Measurements from ENCODE around the gene PARD6G. TPM values are rescaled to one million over a fixed set of nuclear protein-coding genes. Genes with fewer than 3 reads are reported as not detected.

The PARD6G gene
- total RNA-seq, 1 experiment from 2014 or later, result not detected

- H2AFZ ChIP-seq (ENCODE audit: low read length), result no peak overlapping the region
- no peaks in the 10 kb centered on the region for H4K20me1 ChIP-seq (ENCODE audit: insufficient read depth, low read depth, low read length)
- H3K79me2 ChIP-seq (ENCODE audit: low read length), result no peaks in the 10 kb centered on the region
- H3K4me2 ChIP-seq (ENCODE audit: low read depth, low read length, poor library complexity, severe bottlenecking), result no peak overlapping the region
- no peaks in the 10 kb centered on the region for H3K9me2 ChIP-seq (replicated peaks; ENCODE audit: insufficient read depth, low read length)
- H3K9me3 ChIP-seq (ENCODE audit: low read length), result no peaks in the 10 kb centered on the region
- no peak overlapping the region for H3K4me3 ChIP-seq (ENCODE audit: low read length)
- no peaks in the 10 kb centered on the region for H3K4me1 ChIP-seq (ENCODE audit: low read length)
- no peak for DNase-seq
- H3K27ac ChIP-seq (ENCODE audit: low read length), result no peak overlapping the region
- no peak overlapping the region for H3K9ac ChIP-seq (ENCODE audit: low read length)
- H3K27me3 ChIP-seq (ENCODE audit: low read length), result no peaks in the 10 kb centered on the region
- no peaks in the 10 kb centered on the region for H3K36me3 ChIP-seq (ENCODE audit: insufficient read depth, low read length)
Observed at GRCh38 chr18:80178935-80179818, 68.1 kb downstream of the PARD6G start.

DNA sequence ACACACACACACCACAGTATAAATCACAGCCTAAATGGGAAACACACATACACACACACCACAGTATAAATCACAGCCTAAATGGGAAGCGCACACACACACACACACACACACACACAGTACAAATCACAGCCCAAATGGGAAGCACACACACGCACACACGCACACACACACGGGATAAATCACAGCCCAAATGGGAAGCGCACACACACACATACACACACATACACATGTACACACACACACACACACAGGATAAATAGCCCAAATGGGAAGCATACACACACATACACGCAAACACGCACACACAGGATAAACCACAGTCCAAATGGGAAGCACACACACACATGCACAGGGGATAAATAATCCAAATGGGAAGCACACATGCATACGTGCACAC, 70.2 kb downstream of the PARD6G start:
- no peak for DNase-seq
- Histone ChIP-seq H3K79me2 (ENCODE audit: low read length) (no peaks in the 10 kb centered on the region), H3K9me2 (replicated peaks; ENCODE audit: insufficient read depth, low read length) (no peaks in the 10 kb centered on the region), H3K4me3 (ENCODE audit: low read length) (no peak overlapping the region), H3K4me1 (ENCODE audit: low read length) (no peaks in the 10 kb centered on the region), H4K20me1 (ENCODE audit: insufficient read depth, low read depth, low read length) (no peaks in the 10 kb centered on the region), H3K9me3 (ENCODE audit: low read length) (no peaks in the 10 kb centered on the region), H3K4me2 (ENCODE audit: low read depth, low read length, poor library complexity, severe bottlenecking) (no peak overlapping the region), H3K27ac (ENCODE audit: low read length) (no peak overlapping the region), H3K27me3 (ENCODE audit: low read length) (no peaks in the 10 kb centered on the region), H3K9ac (ENCODE audit: low read length) (no peak overlapping the region), H3K36me3 (ENCODE audit: insufficient read depth, low read length) (no peaks in the 10 kb centered on the region), H2AFZ (ENCODE audit: low read length) (no peak overlapping the region)

GRCh38 chr18:80176334-80177073, 70.8 kb downstream of the PARD6G start:
- Histone ChIP-seq H4K20me1 (ENCODE audit: insufficient read depth, low read depth, low read length) (no peaks in the 10 kb centered on the region), H3K36me3 (ENCODE audit: insufficient read depth, low read length) (no peaks in the 10 kb centered on the region), H3K9ac (ENCODE audit: low read length) (no peak overlapping the region), H3K9me2 (replicated peaks; ENCODE audit: insufficient read depth, low read length) (no peaks in the 10 kb centered on the region), H3K79me2 (ENCODE audit: low read length) (no peaks in the 10 kb centered on the region), H3K4me3 (ENCODE audit: low read length) (no peak overlapping the region), H3K27ac (ENCODE audit: low read length) (no peak overlapping the region), H3K4me2 (ENCODE audit: low read depth, low read length, poor library complexity, severe bottlenecking) (no peak overlapping the region), H2AFZ (ENCODE audit: low read length) (no peak overlapping the region), H3K27me3 (ENCODE audit: low read length) (no peaks in the 10 kb centered on the region), H3K9me3 (ENCODE audit: low read length) (no peaks in the 10 kb centered on the region), H3K4me1 (ENCODE audit: low read length) (no peaks in the 10 kb centered on the region)
- DNase-seq, result no peak

- H3K36me3 ChIP-seq (ENCODE audit: insufficient read depth, low read length), result no peaks in the 10 kb centered on the region
- no peak for DNase-seq
Observed at GRCh38 chr18:80175451-80176204, 71.7 kb downstream of the PARD6G start.

GRCh38 chr18:80173060-80173459, 74.3 kb downstream of the PARD6G start:
- Histone ChIP-seq H4K20me1 (ENCODE audit: insufficient read depth, low read depth, low read length) (no peaks in the 10 kb centered on the region), H3K27ac (ENCODE audit: low read length) (no peak overlapping the region), H3K4me1 (ENCODE audit: low read length) (no peaks in the 10 kb centered on the region), H3K4me3 (ENCODE audit: low read length) (no peak overlapping the region), H3K9me3 (ENCODE audit: low read length) (no peaks in the 10 kb centered on the region), H3K27me3 (ENCODE audit: low read length) (no peaks in the 10 kb centered on the region), H3K9me2 (replicated peaks; ENCODE audit: insufficient read depth, low read length) (no peaks in the 10 kb centered on the region), H2AFZ (ENCODE audit: low read length) (no peak overlapping the region), H3K9ac (ENCODE audit: low read length) (no peak overlapping the region), H3K36me3 (ENCODE audit: insufficient read depth, low read length) (no peaks in the 10 kb centered on the region), H3K4me2 (ENCODE audit: low read depth, low read length, poor library complexity, severe bottlenecking) (no peak overlapping the region), H3K79me2 (ENCODE audit: low read length) (no peaks in the 10 kb centered on the region)
- DNase-seq, result no peak

More at GRCh38 chr18:80175451-80176204, 71.7 kb downstream of the PARD6G start:
- no peak overlapping the region for H3K9ac ChIP-seq (ENCODE audit: low read length)
- no peak overlapping the region for H3K4me3 ChIP-seq (ENCODE audit: low read length)
- no peaks in the 10 kb centered on the region for H3K9me3 ChIP-seq (ENCODE audit: low read length)
- no peak overlapping the region for H2AFZ ChIP-seq (ENCODE audit: low read length)
- H3K27me3 ChIP-seq (ENCODE audit: low read length), result no peaks in the 10 kb centered on the region
- no peaks in the 10 kb centered on the region for H3K9me2 ChIP-seq (replicated peaks; ENCODE audit: insufficient read depth, low read length)
- H4K20me1 ChIP-seq (ENCODE audit: insufficient read depth, low read depth, low read length), result no peaks in the 10 kb centered on the region
- H3K79me2 ChIP-seq (ENCODE audit: low read length), result no peaks in the 10 kb centered on the region
- H3K4me2 ChIP-seq (ENCODE audit: low read depth, low read length, poor library complexity, severe bottlenecking), result no peak overlapping the region
- H3K27ac ChIP-seq (ENCODE audit: low read length), result no peak overlapping the region
- no peaks in the 10 kb centered on the region for H3K4me1 ChIP-seq (ENCODE audit: low read length)

DNA sequence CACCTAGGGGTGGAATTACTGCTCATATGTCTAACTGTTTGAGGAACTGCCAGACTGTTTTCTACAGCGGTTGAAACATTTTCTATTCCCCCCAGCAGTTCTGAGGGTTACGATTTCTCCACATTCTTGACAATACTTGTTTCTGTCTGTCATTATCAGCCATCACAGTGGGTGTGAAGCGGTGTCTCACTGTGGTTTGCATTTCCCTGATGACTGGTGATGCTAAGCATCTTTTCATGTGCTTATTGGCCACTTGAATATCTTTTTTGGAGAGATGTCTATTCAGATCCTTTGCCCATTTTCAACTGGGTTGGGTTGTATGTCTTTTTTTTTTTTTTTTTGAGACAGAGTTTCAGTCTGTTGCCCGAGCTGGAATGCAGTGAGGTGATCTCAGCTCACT, 75.3 kb downstream of the PARD6G start:
- H3K27ac ChIP-seq (ENCODE audit: low read length), result no peak overlapping the region
- H4K20me1 ChIP-seq (ENCODE audit: insufficient read depth, low read depth, low read length), result no peaks in the 10 kb centered on the region
- no peaks in the 10 kb centered on the region for H3K9me3 ChIP-seq (ENCODE audit: low read length)
- no peaks in the 10 kb centered on the region for H3K79me2 ChIP-seq (ENCODE audit: low read length)
- H3K4me1 ChIP-seq (ENCODE audit: low read length), result no peaks in the 10 kb centered on the region
- no peaks in the 10 kb centered on the region for H3K36me3 ChIP-seq (ENCODE audit: insufficient read depth, low read length)
- H3K4me3 ChIP-seq (ENCODE audit: low read length), result no peak overlapping the region
- H3K4me2 ChIP-seq (ENCODE audit: low read depth, low read length, poor library complexity, severe bottlenecking), result no peak overlapping the region
- no peak for DNase-seq
- H2AFZ ChIP-seq (ENCODE audit: low read length), result no peak overlapping the region
- no peaks in the 10 kb centered on the region for H3K9me2 ChIP-seq (replicated peaks; ENCODE audit: insufficient read depth, low read length)
- H3K9ac ChIP-seq (ENCODE audit: low read length), result no peak overlapping the region
- H3K27me3 ChIP-seq (ENCODE audit: low read length), result no peaks in the 10 kb centered on the region; the same call in 1 of the 2 replicates

GRCh38 chr18:80171054-80171872, 76.1 kb downstream of the PARD6G start:
- Histone ChIP-seq H2AFZ (ENCODE audit: low read length) (no peak overlapping the region), H3K9ac (ENCODE audit: low read length) (no peak overlapping the region), H3K4me1 (ENCODE audit: low read length) (no peaks in the 10 kb centered on the region), H3K4me2 (ENCODE audit: low read depth, low read length, poor library complexity, severe bottlenecking) (no peak overlapping the region), H3K27ac (ENCODE audit: low read length) (no peak overlapping the region), H3K9me3 (ENCODE audit: low read length) (no peaks in the 10 kb centered on the region), H3K4me3 (ENCODE audit: low read length) (no peak overlapping the region), H3K9me2 (replicated peaks; ENCODE audit: insufficient read depth, low read length) (no peaks in the 10 kb centered on the region), H3K27me3 (ENCODE audit: low read length) (no peaks in the 10 kb centered on the region; the same call in 1 of the 2 replicates), H4K20me1 (ENCODE audit: insufficient read depth, low read depth, low read length) (no peaks in the 10 kb centered on the region), H3K36me3 (ENCODE audit: insufficient read depth, low read length) (no peaks in the 10 kb centered on the region), H3K79me2 (ENCODE audit: low read length) (no peaks in the 10 kb centered on the region)
- DNase-seq, result peak; percentile 82
